NCI-H82 treated with DMSO at 0.1 percent for 48 hours (cell line): Measurements from ENCODE around the gene LMAN2.
"Not testable (repeated sequence)": the region's sequence is repeated elsewhere in the genome, so short reads cannot be mapped to it uniquely, and the experiment has no call there.

Experiments
- DNase-seq: peaks from one replicate; lab custom pipeline; 2025; ENCODE audit not compliant: unreplicated experiment; lab: John Stamatoyannopoulos, UW

LMAN2 gene

DNA sequence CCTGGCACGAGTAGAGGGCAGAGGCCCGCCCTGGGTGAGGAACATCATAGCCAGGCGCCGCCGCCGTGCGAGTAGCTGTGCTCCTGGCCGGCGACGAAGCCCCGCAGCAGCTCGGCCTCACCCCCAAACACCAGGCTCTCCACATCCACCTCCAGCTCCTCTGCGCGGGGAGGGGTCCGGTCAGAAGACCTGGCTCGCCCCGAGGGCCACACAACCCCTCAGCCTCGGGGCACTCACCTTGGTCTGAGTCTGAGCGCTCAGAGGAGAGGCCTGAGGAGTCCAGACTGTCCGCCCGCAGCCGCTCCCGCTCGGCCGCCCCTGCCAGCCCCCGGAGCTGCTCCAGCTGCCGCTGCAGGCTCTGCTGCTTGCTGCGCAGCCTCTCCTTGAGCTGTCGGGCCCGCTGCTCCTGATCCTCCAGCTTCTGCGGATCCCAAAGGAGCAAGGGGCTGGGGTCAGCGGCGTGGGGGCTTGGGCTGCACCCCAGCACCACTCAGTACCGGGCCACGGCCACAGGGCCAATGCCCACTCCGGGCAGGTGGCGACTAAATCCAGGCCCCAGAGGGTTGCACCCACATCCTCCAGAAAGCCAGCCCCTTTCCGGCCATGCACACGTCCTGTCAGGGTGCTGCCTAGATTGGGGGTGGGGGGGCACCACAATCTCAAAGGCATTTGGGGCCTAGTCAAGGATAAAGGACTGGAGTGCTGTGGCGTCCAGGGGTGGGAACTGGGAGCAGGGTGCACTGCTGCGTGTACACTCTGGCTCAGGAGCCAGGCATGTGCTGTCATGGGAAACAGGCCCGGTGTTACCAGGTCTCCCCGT lies 43.7 kb downstream of the LMAN2 start:
- DNase-seq, result no peak

DNA sequence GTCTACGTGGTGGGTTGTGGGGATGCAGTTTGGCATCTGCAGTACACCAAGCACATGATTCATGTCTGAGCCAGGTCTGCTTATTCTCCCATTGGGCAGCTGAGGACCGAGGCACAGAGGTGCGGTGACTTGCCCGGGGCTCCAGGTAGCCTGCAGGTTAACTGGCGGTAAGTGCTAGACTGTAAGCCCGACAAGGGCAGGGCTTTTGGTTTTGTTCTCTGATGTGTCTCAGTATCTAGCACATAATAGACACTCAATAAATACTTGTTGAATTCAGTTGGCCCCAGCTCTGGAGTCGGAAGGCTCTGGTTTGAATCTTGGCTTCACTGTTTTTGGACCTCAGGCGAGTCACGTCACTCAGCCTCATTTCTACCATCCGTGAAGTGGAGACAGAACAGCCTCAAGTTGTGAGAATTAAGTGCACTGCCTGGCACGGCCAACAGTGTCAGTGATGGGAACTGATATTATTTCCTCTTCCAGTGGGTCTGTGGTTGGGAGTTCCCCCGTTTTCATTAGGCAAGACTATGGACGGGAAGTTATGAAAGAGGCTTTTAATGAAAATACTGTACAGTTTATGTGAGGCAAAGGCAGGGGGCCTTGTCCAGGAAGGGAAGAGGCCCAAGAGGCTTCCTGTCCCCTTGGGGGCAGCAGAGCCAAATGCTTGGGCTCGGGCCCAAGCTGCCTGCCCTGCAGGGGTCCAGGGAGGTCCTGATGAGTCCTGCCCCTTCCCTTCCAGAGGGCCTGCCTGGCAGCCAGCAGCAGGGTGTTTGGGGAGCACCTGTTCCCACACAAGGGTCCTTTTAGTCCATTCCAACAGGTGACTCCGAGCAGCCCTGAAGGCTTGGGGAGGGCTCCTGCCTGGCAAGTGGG lies 44.6 kb downstream of the LMAN2 start:
- DNase-seq, result no peak

DNA sequence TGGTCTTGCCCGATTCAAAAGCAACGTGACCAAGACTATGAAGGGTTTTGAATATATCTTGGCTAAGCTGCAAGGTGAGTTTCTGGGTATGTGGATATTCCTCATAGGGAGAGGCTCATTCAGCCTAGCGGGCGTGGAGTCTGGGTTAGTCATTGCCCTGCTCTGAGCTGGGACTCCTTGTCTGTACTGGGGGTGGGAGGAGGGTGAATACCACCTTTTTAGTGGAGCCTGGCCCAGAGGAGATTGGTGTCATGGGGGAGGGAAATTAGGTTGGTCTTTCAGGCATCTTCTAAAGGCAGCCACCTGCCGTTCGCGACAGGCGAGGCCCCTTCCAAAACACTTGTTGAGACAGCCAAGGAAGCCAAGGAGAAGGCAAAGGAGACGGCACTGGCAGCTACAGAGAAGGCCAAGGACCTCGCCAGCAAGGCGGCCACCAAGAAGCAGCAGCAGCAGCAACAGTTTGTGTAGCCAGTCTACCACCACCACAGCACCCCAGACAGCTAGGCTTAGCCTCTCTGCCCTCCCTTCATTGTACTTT lies 45.3 kb downstream of the LMAN2 start:
- DNase-seq, result not testable (repeated sequence)

DNA sequence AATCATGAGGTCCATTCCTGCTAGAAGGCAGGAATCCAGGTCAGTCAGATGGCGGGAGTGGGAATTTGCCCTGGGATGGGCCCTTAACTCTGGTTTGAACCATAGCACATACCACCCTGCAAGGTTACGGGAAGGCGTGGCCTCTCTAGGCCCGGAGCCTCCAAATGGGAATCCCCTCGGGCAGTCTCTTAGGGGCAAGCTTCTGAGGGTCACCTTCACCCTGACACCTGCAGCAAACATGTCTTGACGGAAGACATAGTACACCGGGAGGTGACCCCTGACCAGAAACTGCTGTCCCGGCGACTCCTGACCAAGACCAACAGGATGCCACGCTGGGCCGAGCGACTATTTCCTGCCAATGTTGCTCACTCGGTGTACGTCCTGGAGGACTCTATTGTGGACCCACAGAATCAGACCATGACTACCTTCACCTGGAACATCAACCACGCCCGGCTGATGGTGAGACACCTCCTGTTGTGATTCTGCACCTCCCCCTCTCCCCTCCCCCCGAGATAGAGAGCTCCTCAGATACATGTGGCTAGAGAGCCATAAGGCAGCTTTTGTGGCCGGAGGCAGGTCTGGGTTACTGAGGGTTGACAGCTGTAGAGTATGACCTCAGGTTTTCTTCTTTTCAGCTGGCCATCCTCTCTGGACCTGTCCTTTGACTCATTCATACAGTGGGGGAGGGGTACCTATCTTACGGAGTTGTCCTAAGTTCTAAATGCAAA lies 46.9 kb downstream of the LMAN2 start:
- no peak for DNase-seq

DNA sequence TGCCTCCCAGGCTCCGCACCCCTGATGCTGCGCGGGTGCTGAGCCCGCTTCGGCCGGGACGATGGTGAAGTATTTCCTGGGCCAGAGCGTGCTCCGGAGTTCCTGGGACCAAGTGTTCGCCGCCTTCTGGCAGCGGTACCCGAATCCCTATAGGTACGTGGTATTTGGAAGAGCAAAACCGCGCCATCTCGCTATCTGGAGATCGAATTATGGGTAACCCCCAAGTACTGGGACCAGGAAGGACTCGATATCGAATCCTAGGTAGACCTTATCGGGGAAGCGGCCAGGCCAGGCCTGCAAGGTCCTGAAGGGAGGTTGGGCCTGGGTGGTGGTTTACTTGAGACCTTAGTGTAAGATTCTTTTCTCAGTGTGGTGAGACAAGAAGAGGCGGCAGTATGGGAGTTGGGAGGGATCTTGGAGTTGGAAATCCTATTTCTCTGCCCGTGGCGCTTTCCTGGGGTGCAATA lies 47.5 kb downstream of the LMAN2 start:
- DNase-seq, result no peak

DNA sequence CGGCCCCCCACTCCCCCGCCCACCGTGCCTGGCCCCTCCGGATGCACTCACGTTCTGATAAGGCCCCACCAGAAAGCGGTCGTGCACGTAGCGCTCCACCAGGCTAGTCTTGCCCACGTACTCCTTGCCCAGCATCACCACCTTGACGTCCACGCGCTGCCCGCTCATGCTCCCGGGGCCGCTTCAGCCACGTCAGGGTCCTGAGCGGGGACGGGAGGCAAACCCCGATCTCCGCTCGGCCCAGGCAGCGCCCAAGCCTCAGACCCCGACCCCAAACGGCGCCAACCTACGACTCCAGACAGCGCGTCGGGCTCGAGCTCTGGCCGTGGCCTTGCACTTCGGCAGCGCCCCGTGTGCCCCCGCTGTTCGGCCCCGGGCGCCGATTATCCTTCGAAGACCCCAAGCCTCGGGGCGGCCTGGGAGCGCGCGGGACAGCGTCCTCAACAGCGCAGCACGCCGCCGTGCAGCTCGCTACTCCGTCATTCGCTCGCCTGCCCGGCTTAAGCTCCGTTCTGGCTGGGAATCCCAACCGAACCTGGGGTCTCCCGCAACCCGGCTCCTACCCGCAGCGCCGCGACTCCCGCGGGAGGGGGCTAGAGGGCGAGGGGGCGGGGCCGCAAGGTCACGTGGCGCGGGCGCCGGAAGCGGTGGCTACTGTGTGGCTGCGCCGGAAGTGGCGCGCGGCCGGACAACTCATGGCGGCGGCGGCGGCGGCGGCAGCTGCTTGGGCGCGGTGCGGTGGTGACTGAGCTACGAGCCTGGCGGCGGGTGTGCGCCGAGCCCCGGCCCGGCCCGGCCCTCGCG lies 48.1 kb downstream of the LMAN2 start, which contains the start of the genes PRELID1 and RAB24:
TSS of gene PRELID1 (plus strand) at position 679 of the 804 bp plus-strand sequence. CDS start 187 bp downstream, outside the sequence.
TSS of gene RAB24 (minus strand) at position 599 of the 804 bp plus-strand sequence. CDS start at position 168, 431 bp downstream.
- peak; percentile 30 for DNase-seq

DNA sequence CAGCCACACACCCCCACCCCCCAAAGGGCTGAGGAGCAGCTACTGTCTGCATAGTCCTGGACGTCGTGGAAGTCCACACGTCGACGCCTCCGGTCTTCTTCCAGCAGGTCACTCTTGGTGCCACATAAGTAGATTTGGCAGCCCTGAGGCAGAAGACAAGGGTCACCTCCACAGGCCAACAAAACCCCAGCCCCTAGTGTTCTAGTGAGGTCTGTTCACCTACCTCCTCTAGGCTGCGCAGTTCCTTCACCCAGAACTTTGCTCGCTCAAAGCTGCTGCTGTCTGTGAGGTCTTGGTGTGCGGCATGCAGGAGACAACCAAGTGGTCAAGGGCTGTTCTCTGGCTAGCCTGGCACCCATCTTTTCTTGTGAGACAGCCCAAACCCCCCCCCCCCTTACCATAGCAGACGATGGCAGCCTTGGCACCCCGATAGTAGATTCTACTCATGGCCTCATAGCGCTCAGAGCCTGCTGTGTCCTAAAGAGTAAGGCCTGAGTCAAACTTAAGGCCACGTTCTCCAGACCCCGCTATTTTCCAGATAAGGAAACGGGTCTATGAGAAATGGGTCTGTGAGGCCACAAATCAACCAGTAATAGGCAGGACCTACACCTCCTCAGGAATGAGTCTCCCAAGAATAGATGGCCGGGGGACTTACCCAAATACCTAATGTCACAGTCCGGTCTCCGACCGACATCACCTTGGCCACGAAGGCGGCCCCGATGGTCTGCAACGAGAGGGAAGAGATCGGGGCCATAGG lies 48.9 kb downstream of the LMAN2 start:
- DNase-seq, result no peak

DNA sequence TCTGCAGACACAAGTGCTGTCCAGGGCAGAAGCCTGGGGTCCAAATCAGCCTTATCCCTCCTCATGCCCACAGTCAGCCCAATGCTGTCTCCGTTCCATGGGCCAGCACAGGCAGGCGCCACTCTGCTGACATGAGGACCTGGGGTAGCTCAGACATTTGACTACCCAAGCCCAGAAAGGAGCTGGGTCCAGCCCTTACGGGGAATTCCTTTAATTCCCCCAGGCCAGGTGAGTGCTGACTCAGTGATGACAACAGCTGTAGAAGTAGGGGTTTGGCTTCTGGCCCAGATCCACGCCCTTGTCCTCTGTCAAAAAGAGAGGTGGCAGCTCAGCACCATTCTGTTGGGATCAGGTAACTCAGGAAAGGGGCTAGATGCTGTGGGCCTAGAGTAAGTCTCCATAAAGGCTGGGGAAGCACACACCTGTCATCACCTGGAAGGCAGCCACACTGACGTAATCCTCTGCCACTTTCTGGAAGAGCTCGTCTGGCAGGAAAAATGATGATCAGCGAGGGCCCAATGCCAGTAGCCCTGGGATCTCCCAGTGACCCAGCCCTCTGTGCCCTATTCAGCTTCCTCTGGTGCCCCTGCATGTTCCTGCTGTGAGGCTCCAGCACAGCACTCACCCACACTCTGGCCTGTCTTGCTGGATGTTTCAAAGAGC lies 49.8 kb downstream of the LMAN2 start:
- DNase-seq, result no peak

DNA sequence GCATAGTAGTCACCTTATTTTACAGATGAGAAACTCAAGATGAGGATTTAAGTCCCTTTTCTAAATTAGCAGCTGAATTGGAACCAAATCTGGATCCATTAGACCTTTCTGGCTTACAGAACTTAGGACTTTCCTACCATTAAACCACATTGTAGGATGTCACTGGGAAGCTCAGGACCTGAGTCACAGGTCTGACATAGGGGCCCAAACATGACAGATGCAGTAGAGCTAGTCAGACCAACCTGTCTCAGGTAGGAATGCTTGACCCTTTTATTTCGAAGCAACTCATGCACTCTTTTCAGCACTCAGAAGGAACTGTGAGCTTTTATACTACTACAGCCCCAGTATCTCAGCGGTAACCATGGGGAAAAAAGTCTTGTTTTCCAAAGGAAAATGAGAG lies 50.5 kb downstream of the LMAN2 start:
- DNase-seq, result no peak

DNA sequence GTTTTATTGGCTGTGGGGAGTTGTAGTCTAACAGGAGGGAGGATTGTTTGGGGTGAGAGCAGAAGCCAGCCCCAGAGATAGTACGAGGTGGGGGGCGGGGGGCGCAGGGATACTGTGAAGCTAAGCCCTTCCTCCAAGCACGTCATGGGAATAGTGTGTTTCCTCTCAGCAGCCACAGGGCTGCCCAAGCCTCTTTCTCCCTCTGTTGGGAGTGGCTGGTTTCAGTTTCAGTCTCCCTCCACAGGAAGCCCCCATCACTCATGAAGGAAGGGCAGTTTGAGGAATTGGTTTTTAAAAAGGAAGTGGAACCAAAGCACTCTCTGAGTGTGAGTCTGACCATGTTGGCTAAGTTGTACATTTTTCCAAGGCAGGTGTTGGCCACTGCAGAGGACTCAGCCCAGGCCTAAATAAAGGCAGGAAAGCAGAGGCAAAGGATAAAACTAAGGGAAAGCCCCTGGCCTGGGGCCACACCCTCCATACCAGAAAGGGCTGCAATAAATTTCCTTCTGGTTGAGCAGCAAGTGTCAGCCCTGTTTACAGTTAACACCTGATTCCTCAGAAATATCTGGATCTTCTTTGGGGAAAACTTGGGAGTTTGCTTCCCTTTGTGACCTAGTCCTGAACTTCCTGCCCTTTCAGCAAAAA lies 51.1 kb downstream of the LMAN2 start:
- no peak for DNase-seq

DNA sequence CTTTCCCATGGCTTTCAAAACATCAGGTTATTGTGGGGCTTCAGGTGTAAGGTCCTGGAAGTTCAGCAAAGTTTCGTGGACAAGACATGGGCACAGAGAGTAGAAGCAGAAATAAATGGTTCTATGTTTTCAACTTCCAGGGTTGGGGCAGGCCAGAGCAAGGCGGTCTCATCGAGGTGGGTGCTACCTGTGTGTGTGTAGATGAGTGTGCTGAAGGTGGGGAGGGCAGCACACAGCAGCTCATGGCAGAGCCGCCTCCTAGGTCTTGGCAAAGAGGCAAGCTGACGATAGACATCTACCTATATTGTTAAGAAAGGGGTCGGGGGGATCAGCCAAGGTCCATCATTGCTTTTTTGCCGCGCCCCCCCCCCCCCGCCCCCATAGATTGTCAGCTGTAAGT lies 51.8 kb downstream of the LMAN2 start:
- DNase-seq, result no peak

DNA sequence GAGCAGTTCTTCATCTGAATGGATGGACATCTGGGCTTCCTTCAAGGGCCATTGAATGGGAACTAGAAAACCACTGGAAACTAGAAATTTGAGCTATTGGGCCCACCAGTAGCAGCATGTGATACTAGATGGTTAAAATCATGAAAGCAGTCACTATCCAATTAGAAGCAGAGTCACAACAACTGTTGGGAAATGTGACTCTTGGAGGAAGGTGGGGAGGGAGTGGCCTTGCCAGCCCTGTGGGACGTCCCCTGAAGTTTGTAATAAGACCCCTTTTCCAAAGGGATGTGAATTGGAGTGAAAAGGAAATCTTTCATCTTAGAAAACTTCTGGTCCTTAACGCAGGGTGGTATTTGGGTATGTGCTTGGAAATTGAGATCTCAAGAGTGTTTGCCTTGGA lies 53.5 kb downstream of the LMAN2 start:
- DNase-seq, result no peak

DNA sequence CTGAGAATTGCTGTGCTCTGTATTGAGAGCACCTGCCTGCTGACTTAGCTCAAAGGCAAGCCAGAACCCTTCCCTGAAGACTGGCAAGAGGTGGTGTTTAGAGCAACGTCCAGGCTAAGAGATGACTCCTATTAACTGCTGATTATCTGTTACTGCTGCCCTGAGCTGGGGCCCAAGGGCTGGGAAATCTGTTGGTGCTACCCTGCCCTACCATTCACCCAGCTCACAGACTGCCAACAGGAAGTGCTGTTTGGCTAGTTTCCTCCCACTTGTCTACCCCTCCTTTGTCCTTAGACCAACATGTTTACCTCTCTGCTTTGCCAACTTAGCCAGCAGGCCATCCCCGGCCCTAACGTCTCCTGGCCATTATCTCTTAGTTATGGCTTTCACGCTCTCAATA lies 54.9 kb downstream of the LMAN2 start:
- no peak for DNase-seq

DNA sequence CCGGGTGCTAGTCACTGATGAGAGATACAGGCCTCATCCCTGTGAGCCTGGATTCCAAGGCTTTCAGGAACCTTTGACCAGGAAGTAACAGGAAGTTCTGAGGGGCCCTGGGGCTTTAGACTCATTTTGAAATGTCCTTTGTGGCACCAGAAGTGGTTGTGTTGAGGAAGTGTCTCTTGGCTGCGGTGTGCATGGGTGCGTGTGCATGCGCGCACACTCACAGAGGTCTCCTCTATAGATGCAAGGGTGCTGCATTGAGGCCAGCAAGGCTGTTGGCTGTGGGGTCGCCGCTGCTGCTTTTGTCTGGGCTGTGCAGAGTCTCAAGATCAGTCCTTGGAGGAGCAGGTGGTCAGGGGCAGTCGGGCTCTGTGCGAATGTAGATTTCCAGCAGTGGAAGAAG lies 55.5 kb downstream of the LMAN2 start:
- no peak for DNase-seq

DNA sequence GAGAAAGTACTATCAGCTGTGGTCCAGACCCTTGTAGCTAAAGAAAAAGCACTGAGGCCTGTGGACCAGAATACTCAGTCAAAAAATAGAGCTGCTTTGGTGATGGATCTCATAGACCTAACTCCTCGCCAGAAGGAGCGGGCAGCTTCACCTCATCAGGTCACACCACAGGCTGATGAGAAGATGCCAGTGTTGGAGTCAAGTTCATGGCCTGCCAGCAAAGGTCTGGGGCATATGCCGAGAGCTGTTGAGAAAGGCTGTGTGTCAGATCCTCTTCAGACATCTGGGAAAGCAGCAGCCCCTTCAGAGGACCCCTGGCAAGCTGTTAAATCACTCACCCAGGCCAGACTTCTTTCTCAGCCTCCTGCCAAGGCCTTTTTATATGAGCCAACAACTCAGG lies 56.8 kb downstream of the LMAN2 start:
- DNase-seq, result no peak

DNA sequence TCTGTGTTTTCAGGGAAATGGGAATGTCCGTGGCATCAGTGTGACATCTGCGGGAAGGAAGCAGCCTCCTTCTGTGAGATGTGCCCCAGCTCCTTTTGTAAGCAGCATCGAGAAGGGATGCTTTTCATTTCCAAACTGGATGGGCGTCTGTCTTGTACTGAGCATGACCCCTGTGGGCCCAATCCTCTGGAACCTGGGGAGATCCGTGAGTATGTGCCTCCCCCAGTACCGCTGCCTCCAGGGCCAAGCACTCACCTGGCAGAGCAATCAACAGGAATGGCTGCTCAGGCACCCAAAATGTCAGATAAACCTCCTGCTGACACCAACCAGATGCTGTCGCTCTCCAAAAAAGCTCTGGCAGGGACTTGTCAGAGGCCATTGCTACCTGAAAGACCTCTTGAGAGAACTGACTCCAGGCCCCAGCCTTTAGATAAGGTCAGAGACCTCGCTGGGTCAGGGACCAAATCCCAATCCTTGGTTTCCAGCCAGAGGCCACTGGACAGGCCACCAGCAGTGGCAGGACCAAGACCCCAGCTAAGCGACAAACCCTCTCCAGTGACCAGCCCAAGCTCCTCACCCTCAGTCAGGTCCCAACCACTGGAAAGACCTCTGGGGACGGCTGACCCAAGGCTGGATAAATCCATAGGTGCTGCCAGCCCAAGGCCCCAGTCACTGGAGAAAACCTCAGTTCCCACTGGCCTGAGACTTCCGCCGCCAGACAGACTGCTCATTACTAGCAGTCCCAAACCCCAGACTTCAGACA lies 57.5 kb downstream of the LMAN2 start:
- DNase-seq, result no peak

DNA sequence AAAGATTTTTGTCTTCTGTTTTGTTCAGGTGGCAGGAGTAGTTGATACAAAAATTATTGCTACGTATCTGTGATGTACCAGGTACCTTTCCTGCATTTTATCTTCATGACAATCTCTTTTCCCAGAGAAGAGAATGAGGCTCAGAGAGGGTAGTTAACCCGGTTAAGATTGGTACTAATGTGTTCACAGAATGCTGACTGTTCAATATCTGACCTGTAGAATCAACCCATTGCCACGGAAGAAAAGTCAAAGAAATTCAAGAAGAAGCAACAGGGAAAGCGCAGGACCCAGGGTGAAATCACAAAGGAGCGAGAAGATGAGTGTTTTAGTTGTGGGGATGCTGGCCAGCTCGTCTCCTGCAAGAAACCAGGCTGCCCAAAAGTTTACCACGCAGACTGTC lies 59.7 kb downstream of the LMAN2 start:
- no peak for DNase-seq
